ENCODE results near the gene ISLR. TPM values are rescaled to one million over a fixed set of nuclear protein-coding genes. Genes with fewer than 3 reads are reported as not detected.

Gene ISLR
- polyA plus RNA-seq, 4 donors = 57.4 to 515 (median 72.8) TPM

GRCh38 chr15:74170875-74171578 lies 2.5 kb upstream of the ISLR start:
- no peak for DNase-seq (ENCODE audit: low read depth in 4 of 4, low spot score in 3 of 4)

DNA sequence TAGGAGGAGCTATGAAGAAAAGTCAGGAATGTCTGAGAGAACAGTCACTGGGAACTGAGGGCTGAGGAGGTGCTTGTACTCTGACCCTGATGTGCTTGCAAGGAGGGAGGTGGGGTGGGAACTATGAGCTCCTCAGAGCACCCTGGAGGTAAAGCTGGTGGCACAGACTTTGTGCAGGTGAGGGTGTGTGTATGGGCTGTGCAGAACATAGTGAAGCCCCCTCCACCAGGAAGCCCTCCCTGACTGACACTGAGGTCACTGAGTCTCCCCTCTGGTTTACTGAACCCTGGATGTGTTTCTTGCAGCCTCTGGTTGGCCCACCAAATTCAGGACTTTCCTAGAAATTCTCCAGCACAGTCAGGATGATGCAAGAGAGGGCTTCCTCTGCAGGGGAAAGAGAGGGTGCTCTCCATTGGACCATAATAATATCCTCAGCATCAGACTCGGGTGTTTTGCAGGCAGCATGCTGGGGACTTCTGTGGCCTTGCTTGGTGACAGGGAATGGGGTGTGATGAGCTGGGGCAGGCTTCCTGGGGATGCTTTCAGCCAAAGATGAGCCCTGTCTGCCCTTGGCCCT lies 1.5 kb upstream of the ISLR start:
- no peak for DNase-seq (ENCODE audit: low read depth in 4 of 4, low spot score in 3 of 4)

GRCh38 chr15:74172701-74173379 lies 670 bp upstream of the ISLR start:
- DNase-seq (ENCODE audit: low read depth in 4 of 4, low spot score in 3 of 4) = no peak

DNA sequence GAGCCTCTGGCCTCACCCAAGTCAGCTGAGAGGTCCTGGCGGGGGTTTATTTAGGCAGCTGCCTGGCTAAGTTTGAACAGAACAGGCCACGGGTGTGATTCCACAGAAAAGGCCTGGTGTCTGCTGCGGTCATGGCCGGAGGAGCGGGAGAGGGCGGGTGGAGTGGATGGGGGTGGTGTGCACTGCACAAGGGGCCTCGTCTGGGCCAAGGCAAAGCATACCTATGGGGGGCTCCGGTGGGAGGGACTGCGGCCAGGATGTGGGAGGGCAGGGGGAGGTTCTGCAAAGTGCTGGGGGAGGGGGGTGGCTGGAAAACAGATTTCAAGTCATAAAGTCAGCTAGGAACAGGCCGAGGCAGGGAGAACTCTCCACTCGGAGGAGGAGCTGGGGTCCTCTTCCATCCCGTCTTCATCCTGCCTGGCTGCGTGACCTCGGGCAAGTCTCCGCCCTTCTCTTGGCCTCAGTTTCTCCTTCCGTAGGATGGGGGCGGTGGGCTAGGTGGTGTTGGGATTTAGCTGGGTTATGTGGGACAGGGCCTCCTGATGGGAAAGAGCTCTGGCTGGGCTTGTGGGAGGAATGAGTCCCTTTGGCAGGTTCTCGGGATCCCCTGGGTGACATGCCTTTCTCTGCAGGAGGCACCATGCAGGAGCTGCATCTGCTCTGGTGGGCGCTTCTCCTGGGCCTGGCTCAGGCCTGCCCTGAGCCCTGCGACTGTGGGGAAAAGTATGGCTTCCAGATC lies 878 bp downstream of the ISLR start:
- no peak for DNase-seq (ENCODE audit: low read depth in 4 of 4, low spot score in 3 of 4)

DNA sequence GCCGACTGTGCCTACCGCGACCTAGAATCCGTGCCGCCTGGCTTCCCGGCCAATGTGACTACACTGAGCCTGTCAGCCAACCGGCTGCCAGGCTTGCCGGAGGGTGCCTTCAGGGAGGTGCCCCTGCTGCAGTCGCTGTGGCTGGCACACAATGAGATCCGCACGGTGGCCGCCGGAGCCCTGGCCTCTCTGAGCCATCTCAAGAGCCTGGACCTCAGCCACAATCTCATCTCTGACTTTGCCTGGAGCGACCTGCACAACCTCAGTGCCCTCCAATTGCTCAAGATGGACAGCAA lies 1.4 kb downstream of the ISLR start:
- no peak for DNase-seq (ENCODE audit: low read depth in 4 of 4, low spot score in 3 of 4)

- DNase-seq (ENCODE audit: low read depth in 4 of 4, low spot score in 3 of 4) = no peak
Measured at GRCh38 chr15:74175271-74176191, 2.0 kb downstream of the ISLR start.

DNA sequence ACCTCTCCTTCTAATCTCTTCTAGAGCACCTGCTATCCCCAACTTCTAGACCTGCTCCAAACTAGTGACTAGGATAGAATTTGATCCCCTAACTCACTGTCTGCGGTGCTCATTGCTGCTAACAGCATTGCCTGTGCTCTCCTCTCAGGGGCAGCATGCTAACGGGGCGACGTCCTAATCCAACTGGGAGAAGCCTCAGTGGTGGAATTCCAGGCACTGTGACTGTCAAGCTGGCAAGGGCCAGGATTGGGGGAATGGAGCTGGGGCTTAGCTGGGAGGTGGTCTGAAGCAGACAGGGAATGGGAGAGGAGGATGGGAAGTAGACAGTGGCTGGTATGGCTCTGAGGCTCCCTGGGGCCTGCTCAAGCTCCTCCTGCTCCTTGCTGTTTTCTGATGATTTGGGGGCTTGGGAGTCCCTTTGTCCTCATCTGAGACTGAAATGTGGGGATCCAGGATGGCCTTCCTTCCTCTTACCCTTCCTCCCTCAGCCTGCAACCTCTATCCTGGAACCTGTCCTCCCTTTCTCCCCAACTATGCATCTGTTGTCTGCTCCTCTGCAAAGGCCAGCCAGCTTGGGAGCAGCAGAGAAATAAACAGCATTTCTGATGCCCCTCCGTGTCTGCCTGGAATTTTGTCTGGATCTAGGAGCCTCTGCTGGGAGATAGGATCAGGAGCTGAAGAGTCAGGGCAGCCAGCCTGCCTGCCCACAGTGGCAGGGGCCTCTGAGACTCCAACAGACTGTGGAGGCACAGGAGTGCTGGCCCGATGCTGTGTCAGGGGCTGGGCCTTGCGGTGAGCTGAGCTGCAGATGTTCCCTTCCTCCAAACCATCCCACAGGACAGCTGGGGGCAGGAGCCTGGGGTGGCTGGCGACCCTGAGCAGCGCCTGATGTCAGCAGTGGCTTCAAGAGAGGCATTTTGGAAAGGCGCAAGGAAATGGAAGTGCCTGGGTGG lies 3.0 kb downstream of the ISLR start:
- no peak for DNase-seq (ENCODE audit: low read depth in 4 of 4, low spot score in 3 of 4)

DNA sequence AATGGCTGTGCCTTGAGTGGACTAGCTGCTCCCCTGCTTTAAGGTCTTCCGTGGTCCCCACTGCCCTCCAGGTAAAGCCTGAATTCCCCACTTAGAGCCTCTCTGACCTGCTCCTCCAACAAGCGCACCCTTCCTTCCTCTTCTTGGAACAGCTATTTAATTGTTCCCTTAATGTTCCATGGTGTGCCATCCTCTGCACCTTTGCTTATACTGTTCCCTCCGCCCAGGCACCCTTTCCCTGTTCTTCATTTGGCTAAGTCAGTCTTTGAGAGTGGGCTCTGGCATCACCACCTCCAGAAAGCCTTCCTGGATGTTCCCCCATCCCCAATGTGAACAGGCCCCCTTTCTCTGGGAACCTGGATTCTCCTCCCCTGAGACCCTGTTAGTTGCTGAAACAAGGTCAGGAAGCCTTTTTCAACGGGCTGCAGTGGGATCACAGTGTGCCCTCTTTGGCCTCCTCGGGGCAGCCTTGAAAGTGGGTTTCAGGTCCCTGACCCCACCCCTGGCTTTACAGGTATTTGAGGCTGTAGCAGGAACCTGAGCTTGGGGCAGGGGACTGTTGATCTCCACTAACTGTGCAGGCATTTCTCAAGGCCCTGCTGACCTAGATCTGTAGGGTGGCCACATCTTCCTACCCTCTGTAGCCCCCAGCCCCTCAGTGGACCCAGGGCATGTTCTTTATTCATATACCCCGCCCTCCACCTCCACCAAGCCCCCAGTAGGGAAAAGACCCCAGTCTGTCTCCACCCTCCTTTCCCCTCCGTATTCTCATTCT lies 5.0 kb downstream of the ISLR start:
- no peak for DNase-seq (ENCODE audit: low read depth in 4 of 4, low spot score in 3 of 4)

DNA sequence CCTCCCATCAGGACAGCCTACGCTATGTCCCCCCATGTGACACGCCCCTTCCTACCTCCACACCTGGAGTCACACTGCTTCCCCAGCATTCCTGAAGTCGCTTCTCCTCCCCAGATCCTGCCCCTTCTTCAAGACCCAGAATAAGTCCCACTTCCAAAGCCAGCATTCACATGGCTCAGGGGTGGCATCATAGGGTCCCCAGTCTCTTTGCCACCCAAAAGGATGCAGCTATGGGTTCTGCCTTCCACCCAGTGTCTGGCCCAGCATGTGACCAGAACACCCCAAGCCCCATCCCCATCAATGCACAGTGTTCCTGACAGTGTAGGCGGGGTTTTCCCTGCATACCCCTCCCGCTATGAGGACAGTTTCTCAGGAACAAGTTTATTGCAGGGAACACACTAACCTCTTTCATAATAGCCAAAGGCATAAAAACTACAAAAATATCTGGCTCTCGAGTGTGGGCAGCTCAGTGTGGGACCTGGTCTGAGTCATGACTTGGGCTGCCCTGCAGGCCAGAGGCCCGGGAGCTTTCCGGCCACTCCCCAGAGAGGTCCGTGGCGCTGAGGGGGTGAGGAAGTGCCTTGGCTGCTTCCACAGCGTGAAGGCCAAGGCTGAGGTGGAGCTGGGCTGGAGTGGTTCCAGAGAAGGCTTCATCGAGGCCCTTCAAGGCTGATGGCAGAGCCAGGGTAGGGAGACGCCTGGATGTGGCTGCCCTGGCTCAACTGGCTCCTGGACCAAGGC lies 5.8 kb downstream of the ISLR start:
- DNase-seq (ENCODE audit: low read depth in 4 of 4, low spot score in 3 of 4) = no peak

DNA sequence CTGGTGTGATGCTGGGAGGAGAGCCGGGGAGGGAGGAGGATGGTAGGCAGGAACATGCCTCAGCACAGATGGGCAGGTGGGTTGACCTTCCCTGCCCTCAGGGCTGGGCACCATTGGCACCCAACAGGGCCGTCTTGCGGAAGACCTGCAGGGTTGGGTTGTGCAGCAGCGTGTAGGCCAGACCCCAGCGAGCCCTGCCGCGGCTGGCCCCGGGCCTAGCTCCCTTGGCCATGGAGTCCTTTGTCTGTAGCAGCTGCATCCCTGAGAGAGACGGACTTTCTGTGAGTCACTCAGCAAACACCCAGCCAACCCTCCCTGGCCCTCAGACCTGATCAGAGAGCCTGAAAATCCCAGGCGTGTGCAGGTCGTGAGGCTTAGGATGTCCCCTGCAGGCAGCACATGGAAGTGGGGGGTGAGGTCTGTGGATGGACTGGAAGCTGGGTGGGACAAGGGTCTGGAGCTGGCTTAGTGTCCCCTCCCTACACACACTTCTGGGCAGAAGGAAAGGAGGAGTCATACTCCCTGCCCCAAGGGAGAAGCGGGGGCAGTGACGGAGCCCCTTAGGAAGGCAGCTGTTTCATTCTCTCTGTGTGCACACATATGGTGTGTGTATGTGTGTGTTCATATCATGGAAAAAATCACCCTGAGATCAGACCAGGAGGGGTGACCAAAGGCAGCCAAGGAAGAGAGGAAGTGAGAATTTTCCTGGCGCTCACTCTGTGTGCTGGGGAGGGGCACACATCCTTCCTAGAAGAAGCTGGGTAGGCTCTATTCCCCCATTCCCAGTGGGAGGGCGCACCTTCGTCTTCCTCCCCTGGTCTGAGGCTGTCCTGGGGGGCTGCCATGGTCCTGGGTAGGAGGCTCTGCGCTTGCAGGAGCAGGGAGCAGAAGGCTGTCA lies 6.7 kb downstream of the ISLR start:
- DNase-seq (ENCODE audit: low read depth in 4 of 4, low spot score in 3 of 4) = no peak

DNA sequence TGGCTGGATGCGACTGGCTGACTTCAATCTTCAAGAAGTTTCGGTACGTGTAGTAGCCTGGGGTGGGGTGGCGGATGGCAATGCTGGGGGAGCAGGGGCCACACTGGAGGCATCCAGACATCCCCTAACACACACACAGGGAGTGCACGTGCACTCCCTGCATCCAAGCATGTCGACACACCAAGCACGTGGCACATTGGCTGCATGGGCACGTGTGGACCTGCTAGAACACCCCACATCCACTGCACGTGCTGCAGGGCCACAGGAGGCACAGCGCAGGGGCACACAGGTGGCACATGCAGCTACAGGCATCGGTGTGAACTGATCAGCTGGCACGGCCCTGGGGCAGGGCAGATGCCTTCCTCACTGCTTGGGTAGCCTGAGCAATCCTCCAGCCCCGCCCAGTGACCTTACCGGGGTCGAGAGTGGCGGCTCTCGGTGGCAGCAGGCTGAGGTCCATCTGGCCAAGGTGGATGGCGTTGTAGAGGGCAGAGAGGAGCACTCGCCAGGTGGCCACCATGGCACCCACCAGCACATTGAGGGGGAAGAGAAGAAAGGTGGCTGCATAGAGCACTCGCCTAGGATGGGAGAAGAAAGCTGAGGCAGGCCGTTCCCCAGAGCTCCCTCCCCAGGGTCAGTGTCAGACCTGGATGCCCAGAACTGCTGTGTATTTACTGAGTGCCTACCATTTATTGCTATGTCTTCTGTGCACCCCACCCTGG lies 7.5 kb downstream of the ISLR start:
- no peak for DNase-seq (ENCODE audit: low read depth in 4 of 4, low spot score in 3 of 4)

- DNase-seq (ENCODE audit: low read depth in 4 of 4, low spot score in 3 of 4) = no peak
Measured at GRCh38 chr15:74182131-74182530, 8.6 kb downstream of the ISLR start.

DNA sequence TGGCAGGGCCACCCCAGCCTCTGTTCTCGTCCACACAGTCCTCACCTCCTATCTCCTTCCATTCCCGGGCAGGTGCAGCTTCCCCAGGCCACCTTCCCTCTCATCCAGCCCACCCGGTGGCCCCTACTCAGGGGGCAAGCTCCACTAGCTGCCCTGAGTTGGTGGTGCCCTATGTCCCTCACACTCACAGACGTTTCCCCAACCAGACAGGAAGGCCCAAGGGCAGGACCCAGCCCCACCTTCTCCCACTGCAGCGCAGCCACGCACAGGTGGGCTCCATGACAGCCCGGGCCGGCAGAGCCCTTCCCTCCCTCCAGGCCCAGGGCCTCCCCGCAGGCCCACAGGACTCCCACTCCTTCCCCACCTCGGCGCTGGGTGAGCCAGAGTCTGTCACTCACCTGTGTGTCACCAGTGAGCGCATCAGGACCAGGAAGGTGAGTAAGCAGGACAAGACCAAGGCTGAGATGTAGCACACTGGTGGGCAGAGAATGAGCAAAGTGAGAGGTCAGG lies 11.1 kb downstream of the ISLR start:
- no peak for DNase-seq (ENCODE audit: low read depth in 4 of 4, low spot score in 3 of 4)

DNA sequence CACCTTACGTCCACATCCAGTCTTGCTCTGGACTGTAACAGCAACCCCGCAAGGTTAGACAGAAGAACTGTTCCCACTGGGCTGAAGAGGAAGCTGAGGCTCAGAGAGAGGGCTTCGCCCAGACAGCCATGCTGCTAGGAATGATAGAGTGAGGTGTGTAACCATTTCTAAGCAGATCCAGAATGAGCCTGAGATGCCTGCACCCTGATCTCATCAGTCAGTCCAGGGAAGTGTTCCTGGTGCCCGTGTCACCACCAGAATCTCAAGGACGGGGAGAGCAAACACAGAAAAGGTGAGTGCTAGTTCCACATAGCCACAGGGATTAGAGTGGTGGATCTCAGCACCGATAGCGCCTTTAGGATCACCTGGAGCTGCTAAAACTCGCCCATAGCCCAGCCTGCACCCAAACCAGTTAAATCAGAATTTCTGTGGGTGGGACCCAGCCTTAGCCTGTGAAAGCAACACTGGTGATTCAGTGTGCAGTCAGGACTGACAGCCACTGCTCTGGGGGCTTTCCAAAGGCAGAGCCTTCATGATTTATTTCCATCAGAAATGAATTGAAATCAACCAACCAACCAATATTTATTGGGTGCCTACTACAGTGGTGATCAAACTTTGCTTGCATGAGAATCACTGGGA lies 12.3 kb downstream of the ISLR start:
- no peak for DNase-seq (ENCODE audit: low read depth in 4 of 4, low spot score in 3 of 4)

DNA sequence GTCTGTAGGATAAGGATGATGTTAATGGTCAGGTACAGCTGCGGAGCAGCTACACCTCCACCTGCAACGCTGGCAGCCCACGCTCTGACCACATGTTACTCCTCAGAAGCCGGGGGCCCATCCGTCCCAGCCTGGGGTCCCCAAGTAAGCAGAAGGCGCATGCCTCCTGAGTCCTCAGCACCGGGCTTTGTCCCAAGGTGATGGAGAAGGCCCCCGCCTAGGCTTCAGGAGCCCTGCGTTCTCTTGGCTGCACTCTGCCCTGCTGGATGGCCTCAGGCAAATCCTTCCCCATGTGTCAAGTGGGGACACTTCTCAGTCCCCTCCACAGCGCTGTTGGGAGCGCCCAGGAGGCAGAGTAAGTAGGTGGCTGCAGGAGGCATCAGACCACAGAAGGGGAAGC lies 14.7 kb downstream of the ISLR start:
- no peak for DNase-seq (ENCODE audit: low read depth in 4 of 4, low spot score in 3 of 4)

DNA sequence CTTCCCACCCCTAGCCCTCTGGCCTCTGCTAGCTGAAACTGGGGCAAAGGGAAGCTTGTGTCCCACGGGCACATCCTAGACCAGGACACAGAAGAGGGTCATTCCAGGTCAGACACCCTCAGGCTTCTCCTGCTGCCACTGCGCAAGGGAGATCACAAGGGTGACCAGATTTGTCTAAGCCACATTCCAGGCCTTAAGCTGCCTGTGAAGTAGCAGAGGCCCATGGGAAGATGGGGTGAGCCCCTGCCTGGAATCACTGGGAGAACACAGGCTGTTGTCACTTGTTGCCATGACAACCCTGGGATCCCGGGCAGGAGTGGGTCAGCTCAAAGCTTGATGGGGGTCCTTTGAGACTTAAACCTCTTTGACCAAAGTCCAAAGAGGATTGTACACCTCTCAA lies 18.3 kb downstream of the ISLR start:
- no peak for DNase-seq (ENCODE audit: low read depth in 4 of 4, low spot score in 3 of 4)
